Measurements from ENCODE around the gene LAIR1.
A peak's percentile ranks its signal among the peaks of the same experiment; 100 is the strongest.
"Not testable (repeated sequence)": the region's sequence is repeated elsewhere in the genome, so short reads cannot be mapped to it uniquely, and the experiment has no call there.

Gene LAIR1

GRCh38 chr19:54364775-54365257, at the start of gene LAIR1:
Gene LAIR1, minus strand, starts transcription at chr19:54364931. Its CDS starts 127 bp downstream, at chr19:54364804.
- DNase-seq = no peak

GRCh38 chr19:54414156-54414555, 49.4 kb upstream of the LAIR1 start:
- no peak for DNase-seq

GRCh38 chr19:54412877-54413276, 48.1 kb upstream of the LAIR1 start:
- DNase-seq = no peak

- no peak for DNase-seq
Observed at GRCh38 chr19:54411033-54411432, 46.3 kb upstream of the LAIR1 start.

GRCh38 chr19:54408456-54409026, 43.8 kb upstream of the LAIR1 start:
- no peak for DNase-seq

GRCh38 chr19:54407780-54408179, 43.0 kb upstream of the LAIR1 start:
- DNase-seq = no peak

GRCh38 chr19:54405628-54406027, 40.9 kb upstream of the LAIR1 start:
- no peak for DNase-seq

GRCh38 chr19:54403054-54403453, 38.3 kb upstream of the LAIR1 start:
- DNase-seq = no peak

- no peak for DNase-seq
Observed at GRCh38 chr19:54400913-54401312, 36.2 kb upstream of the LAIR1 start.

- no peak for DNase-seq
Observed at GRCh38 chr19:54399189-54399588, 34.5 kb upstream of the LAIR1 start.

- DNase-seq = no peak
Observed at GRCh38 chr19:54395685-54396084, 31.0 kb upstream of the LAIR1 start.

- no peak for DNase-seq
Observed at GRCh38 chr19:54393381-54393780, 28.6 kb upstream of the LAIR1 start.

GRCh38 chr19:54392105-54392504, 27.4 kb upstream of the LAIR1 start:
- peak; percentile 90 for DNase-seq

- DNase-seq = peak; percentile 43
Observed at GRCh38 chr19:54391589-54392061, 26.9 kb upstream of the LAIR1 start.

- DNase-seq = peak; percentile 77
Observed at GRCh38 chr19:54390942-54391577, 26.3 kb upstream of the LAIR1 start.

- no peak for DNase-seq
Observed at GRCh38 chr19:54389553-54389952, 24.8 kb upstream of the LAIR1 start.

- no peak for DNase-seq
Observed at GRCh38 chr19:54388802-54389139, 24.0 kb upstream of the LAIR1 start.

GRCh38 chr19:54387991-54388801, 23.5 kb upstream of the LAIR1 start:
- peak; percentile 40 for DNase-seq

GRCh38 chr19:54383330-54383729, 18.6 kb upstream of the LAIR1 start:
- DNase-seq = no peak

GRCh38 chr19:54382041-54382440, 17.3 kb upstream of the LAIR1 start:
- not testable (repeated sequence) for DNase-seq

- no peak for DNase-seq
Observed at GRCh38 chr19:54380897-54381296, 16.2 kb upstream of the LAIR1 start.

GRCh38 chr19:54379187-54379678, 14.5 kb upstream of the LAIR1 start:
- no peak for DNase-seq

- no peak for DNase-seq
Observed at GRCh38 chr19:54376610-54377285, 12.0 kb upstream of the LAIR1 start.
